GM18520 (cell line): ENCODE data around the gene ZSCAN12.

Source experiments
- ATAC-seq: cut with Tn5 transposase; IDR thresholded peaks from one replicate; pipeline ENCODE4 v1.9.1; 2021; ENCODE audit not compliant: unreplicated experiment

The ZSCAN12 gene

DNA sequence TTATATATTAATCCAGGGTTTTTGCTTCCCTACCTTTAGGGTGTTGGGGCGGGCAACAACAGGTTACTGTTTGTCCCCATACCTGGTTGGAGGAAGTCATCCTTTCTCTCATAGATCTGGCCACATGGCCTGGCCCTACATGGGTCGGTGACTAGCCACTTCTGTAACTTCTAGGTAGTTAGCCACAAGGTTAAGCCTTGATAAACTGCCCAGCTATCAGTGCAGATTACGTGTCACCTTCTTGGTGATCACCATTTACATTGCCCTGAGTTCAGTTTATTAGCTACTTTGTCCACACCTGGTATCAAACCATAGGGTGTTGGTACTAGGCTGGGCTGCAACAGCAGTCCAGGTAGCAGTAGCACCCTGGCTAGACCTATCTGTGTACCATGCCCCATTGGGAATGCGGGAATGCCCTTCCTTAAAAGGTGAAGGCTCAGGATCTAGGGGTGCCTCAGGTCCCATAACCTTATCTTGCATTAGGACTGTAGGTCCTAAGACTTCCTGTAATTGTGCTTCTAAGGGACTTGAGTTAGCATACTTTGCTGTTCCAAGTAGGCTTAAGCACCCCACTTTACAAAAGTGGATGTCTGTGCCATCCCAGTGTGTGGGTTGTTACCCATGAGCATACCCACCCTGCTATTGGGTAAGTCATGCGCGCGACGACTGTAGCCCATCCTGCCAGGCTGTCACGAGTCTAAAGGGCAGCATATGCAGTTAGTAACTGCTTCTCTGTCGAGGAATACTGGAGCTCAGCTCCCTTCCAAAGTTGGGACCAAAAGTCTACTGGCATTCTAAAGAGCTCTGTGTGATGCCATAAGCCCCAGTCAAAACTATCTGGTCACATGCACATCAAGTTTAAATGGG lies 44.6 kb downstream of the ZSCAN12 start:
- no peak for ATAC-seq

DNA sequence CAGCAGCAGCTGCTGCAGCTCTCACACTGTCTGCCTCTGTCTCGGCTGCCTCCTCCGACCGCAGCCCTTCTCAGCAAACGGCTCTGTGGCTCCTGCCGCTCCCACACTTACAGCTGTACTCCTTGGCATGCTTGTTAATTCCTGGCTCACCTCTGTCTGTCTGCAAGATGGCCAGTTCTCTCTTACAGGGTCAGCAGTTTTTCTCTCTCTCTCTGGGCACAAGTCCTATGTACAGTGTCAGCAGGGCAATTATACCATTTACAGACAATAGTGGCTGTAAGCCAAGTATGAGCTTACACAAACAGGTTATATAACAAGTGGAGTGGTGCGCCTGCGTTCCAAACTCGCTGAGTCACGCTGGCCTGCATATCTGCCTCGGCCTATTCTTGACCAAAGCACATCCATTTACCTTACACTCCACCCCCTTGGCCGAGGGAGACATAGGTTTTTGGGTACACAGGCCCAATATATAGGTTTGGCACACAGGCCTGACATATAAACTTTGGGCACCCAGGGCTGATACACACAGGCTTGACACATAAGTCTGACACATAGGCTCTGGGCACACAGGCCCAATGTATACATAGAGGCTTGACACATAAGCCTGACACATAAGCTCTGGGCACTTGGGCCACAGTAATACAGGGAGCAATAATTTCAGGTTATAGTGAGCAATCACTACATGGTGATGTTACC lies 45.4 kb downstream of the ZSCAN12 start:
- ATAC-seq, result no peak

DNA sequence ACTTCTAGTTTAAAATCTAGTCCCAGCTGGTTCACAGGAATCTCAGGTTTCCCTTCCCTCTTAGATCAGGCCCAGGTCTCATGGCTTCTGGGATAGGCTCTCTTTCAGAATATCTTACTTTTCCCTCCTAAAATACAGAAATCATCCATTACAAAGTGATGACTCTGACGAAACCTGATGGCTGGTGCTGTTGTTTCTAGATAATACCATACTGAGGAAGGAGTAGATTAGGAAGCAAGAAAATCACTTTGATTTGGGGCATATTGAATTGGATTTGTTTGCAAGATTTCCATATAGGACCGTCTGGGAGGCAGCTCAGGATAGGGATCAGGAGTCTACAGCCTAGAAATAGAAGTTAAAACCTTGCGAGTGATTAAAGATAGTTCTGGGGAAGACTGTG lies 46.2 kb downstream of the ZSCAN12 start:
- no peak for ATAC-seq

DNA sequence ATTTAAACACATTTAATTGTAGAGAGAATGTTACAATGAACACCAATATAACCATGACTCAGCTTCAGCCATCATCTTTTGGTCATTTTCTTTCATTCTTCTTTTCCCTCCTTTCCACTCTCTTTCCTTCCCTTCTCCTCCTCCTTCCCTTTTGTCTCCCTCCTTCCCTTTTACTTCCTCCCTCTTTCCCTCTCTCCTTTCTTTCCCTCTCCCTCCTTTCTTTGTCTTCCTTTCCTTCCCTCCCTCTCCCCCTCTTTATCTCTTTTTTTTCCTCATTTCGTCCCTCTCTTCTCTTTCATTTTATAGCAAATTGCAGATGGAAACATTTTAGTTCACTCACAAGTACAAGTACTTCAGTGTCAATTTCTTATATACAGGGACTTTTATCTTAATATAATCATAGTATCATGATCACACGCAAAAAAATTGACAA lies 48.0 kb downstream of the ZSCAN12 start:
- ATAC-seq, result no peak

DNA sequence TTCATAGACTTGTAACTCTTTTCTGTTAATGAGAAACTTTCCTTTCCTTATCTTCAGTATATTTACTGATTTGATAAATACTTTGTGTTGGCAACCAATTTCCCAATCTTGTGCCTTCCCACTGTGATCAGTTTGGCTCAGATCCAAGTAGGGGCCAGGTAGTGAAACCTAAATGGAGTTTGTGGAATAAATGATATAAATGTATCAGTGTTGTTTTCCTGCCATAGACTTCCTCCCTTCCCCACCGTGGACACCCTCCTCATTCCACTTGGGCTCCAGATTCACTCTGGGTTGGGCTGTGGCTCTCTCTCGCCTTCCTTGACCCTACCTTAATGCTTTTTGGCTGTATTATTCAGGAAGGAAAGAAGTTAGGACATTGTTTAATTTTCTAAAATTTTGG lies 48.5 kb downstream of the ZSCAN12 start:
- no peak for ATAC-seq

DNA sequence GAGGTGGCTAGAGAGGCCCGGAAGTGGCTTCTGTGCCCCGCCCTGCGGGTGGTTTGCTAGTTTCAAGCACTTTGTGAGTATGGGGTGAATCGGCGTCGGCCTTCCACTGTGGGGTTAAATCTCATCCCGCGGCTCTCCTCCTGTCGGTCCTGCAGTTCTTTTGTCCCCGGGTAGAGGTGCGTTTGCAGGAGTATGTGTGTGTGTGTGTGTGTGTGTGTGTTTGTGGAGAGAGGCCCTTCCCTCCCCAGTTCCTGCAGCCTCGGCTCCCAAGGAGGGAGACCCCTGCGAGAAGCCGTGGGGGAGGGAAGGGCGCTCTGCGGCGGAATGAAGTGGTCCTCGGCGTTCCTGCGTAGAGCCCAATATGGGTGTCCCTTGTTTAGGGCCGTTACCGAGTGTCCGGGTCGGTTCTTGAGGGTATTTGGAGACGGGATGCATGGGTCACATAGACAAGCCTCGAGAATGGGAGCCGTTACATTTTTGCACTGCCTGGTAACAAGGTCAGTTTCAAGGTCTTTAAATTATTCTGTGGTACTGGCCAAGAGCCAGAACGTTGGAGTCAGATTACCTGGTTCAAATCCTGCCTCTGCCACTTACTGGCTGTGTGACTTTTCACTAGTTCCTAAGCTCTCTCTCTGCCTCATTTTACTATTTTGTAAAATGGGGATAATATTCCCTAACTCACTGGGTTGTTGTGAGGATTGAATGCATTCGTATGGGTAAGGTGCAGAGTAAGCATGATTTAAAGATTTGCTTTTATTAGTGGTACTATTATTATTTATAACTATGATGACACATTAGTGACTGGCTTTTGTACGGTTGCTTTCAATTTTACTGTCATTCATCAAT lies 49.4 kb downstream of the ZSCAN12 start, which contains the start of gene ZKSCAN3:
Gene ZKSCAN3, plus strand, starts transcription at position 56 of the 846 bp plus-strand sequence. CDS start 9,640 bp downstream, outside the sequence.
- ATAC-seq, result peak; percentile 93

DNA sequence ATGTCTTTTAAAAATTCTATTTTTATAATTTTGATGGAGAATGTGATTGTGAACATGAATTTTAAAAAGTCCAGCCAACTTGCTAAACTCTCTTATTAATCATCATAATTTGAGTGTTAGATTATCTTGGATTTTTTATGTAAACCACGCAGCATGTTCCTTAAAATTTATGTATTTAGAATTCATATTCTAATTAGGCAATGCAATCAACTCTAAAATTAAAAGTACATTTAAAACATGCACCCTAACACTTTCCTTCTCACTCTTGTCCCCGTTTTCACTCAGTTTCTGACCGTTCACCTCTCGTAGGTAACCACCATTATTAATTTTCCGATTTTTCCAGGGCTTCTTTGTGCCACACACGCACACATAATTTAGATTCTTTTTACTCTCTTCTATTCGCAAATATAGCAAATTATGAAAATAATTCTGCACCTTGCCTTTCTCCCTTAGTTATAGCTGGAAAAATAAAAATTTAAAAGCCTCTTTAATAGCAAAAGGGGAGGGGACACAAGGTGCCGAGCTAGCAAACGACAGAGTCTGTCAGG lies 50.1 kb downstream of the ZSCAN12 start:
- ATAC-seq, result no peak

DNA sequence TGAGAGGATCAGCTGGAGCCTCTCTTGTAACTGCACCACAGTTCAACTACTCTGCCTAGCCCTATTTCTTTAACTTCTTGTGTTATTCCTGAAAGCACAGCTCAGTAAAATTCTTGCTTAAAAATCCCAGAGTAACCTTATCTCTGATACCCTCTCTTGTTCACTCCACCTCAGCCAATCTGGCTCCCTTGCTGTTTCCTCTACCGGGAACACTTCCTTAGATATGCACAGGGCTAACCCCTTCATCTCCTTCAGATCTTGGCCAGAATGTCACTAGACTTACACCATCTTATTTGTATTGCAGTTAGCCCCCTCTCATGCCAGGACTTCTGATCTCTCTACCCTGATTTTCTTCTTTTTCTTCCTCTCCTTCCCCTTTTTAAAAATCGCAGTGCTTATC lies 52.4 kb downstream of the ZSCAN12 start:
- no peak for ATAC-seq

DNA sequence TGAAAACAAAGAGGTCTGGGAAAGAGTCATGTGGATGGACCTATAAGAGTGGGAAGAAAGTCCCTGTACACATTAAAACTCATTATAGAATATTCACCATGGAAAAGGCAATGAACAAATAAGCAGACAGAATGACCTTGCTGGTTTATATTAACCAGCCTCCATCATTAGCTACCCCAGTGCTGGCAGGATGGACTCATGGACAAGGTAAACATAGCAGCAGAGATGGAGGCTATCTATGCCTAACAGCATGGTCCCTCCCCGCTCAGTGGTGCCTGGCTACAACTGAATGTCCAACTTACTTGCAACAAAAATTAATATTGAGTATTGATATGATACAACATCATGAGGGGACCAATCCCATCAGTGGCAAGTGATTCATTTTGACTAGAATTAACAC lies 54.3 kb downstream of the ZSCAN12 start:
- no peak for ATAC-seq

DNA sequence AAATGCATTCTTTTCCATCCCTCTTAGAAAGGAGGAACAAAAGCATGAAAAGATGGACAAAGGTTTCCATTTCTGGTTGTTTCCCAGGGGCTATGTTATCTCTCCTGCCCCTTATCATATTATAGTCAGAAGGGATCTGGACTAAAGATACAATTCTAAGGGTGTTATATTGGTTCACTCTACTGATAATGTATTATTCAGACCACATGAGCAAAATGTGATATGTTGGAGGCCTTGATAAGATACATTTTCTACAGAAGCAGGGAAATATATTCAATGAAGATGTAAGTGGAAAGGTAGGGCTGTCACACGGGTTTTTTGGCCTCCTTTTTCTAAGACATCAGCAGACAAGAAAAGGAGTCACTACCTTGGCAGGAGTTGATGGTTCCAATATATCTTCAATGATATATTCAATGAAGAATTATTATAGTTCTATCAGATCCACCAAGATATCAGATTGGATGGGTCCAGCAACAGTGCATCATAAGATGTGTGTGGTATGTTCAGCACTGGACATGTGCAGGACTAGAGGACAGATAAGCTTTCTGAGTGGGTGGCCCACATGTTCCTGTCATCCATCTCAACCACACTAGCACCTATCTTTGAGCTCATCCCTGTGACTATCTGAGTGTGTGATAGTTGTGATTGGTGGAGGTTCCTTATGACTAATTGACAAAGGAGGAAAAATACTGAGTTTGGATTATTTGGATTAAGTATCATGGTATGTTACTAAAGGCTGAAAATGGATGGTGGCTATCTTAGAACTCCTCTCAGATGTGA lies 55.5 kb downstream of the ZSCAN12 start:
- no peak for ATAC-seq

DNA sequence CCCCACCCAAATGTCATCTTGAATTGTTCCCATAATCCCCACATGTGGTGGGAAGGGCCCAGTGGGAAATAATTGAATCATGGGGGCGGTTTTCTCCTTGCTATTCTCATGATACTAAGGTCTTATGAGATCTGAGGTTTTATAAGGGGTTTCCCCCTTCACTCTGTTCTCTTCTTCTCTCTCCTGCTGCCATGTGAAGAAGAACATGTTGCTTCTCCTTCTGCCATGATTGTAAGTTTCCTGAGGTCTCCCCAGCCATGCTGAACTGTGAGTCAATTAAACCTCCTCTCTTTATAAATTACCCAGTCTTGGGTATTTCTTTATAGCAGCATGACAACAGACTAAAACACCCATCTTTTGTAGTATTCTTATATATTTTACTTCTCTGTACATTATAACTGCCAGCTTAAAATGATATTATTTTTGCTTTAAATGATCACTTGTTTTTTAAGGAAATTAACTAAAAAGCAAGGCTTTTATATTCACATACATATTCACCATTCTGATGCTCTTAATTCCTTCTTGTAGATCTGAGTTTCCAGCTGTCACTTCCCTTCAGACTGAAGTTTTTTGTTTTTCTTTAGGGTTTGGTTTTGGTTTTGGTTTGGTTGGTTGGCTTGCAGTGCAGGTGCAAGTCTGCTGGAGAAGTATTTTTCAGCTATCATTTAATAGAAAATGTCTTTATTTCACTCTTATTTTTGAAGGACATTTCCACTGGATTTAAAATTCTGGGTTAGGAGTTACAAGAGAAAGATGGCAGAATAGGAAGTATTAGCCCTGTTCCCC lies 59.0 kb downstream of the ZSCAN12 start:
- ATAC-seq, result no peak

DNA sequence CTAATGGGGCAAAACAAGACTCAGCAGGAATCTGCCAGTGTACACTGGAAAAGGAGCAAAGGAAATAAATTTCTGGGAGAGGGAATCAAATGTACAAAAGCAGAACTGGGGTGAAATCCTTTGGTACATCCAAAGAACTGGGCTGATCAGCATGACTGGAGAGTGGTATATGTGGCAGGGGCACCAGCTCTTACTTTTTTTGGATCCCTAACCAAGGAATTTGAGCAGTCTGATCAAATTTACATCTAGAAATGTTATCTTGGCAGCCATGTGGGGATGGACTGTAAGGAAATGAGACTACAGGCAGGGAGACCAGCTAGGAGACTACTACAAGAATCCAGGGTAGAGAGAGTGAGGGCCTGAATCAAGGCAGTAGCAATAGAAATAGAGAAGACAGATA lies 62.4 kb downstream of the ZSCAN12 start:
- no peak for ATAC-seq

DNA sequence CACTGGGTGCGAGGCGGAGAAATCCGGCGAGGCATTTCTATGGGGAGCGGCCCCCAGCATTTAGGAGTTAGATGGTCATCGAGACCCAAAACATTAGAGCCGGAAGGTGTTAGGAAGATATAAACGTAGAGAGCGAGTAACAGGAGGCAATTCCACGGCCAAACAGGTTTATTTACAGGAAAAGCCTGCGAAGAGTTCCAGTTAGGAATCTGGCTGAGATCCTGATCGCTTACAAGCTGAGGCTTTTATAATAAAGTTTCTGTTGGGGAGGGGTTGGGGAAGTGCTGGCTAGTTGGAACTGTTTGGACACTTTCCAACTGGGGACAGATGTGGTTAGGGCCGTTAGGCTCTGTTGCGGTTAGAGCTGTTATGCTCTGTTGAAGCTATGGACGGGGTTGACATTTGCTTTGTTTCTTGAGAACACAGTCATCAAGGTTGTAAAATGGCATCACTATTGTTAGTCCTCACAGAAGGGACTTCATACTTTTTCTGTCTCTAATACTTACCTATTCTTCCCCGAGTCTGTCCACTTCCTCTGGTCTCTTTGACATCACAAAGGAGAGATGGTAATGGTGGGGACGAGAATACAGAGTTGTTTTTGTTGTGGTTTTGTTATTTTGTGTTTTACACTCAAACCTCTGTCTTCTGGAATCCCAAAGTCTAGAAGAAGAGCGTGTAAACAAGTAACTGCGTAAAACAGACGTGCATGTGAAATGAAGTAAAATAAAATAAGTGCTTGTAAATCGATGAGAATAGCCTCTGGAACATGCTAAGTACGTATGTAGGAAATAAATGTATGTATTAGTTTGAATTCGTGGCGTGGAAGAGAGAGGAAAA lies 63.0 kb downstream of the ZSCAN12 start:
- ATAC-seq, result no peak

DNA sequence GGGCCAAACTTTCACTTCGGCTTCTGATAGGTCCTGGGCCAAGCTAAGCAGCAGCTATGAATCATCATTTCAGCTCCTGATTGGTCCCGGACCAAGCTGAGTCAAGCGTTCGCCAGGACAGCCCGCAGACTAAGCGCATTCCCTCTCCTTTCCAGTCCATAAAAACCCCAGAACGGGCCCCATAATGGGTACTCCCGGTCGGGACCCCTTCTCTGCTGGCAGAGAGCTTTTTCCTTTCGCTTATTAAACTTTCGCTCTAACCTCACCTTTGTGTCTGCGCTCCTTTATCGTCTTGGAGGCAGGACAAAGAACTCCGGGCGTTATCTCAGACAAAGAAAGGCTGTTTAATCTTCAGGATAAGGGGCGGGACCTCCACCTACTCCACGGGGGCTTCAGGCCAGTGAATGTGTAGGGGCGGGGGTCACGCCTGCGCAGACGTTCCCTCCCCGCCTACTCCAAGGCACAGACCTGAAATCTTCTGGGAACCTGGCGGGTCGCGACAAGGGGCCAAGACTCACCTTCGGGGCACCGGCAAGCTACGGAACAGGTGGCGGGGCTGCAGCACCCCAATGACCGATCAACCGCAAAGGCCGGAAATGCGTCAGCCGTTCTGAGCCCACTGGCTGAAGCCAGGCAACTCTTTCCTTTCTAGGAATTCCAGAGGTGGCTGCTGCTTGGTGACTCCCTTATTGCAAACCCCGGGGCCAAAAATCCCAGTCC lies 63.8 kb downstream of the ZSCAN12 start, which contains the start of gene ZSCAN31:
Gene ZSCAN31, minus strand, starts transcription at position 585 of the 720 bp plus-strand sequence. CDS start 6,465 bp downstream, outside the sequence.
- peak; percentile 74 for ATAC-seq

DNA sequence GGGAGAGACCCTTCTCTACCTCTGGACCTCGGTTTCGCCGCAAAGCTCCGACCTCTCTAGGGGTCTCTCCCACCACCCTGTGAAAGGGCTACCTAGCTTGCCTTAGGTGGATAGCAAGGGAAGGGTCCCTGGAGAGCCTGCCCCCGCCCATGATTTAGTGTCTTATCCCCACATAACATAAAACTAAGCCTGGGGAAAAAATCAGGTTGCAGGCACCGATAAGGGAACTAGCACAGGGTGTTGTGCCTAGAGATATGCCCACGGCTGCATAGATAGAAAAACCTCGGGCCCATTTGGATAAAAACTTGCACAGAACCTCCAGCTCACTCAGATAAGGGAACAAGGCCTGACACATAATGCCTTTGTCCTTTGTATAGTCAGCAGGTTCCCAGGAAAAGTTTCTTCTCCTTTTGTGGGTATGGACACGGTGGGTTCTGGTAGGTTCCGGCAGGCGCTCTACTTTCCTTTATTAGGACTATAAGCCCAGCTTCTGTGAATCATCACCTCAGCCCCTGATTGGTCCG lies 64.4 kb downstream of the ZSCAN12 start:
- ATAC-seq, result no peak

DNA sequence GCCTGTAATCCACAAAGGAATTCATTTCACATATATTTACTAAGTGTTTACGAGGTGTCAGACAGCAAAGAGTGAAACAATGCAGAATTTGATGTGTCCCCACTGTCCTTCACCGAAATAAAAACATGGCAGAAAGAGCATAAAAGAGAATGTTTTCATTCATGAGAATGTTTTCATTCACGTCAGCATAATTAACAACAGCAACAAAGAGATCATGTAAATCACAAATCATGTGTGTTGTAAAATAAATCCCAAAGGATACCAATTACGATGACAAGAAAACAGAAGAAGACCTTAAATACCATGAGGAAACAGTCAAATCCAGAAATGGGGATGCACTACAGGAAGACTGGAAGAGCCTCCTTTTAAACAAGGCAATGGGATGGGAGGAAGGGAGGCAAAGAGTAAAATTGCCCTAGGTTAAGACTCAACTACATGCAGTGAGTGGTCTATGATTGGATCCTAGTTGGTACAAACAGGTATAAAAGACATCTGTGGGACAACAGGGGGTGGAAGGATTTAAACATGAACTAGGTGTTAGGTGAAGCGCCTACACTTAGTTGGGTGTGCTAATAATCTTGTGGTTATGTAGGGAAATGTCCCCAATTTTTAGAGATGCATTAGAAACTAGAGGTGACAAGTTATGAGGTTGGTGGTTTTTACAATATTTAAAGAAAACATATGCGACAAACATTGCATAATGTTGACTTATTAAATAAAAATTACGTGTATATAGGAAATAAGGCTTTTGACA lies 65.1 kb downstream of the ZSCAN12 start:
- no peak for ATAC-seq

DNA sequence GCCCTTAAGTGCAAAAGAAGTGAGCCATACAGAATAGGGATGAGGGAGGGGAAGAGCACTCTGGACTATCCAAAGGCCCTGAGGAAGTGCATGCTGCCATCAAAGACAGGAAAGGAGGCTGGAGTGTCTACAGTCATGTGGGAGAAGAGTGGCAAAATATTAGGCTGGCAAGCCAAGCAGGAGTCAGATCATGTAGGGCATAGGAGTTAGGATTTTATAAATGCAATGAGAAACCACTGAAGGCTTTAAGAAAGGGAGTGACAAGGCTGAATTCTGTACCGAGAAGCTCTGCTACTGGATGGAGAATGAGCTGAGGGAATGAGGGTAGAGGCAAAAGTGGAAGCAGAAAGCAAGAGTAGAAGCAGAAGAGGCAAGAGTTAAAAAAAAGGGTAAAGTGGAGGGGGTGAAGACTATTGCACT lies 65.9 kb downstream of the ZSCAN12 start:
- ATAC-seq, result no peak
